CD4-positive, alpha-beta T cell treated with Interleukin-1 beta for 1 hour (primary cell): ENCODE data around the gene TNIK.
"Not testable (repeated sequence)": the region's sequence is repeated elsewhere in the genome, so short reads cannot be mapped to it uniquely, and the experiment has no call there.

Experiments used
- DNase-seq, 2 donors: peaks; one replicate each; pipeline ENCODE4 v3.0.0-alpha.2; 2020 to 2022

TNIK gene

DNA sequence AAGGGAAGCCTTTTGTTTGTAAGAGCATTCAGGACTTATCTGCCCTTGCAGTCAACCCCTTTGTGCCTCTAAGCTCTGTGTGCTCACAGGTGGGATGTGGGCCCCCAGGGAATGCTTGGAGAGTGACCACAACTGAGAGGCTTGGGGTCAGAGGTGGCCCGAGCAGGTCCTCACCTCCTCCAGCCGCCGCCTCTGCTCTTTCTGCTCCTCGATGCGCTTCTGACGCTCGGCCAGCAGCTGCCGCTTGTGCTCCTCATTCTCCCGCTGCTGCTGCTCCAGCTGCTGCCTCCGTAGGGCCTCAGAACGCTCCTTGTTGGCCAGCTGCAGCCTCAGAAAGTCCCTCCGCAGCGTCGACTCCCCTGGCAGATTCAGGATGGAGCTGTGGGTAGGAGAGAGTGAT lies 302.9 kb downstream of the TNIK start:
- no peak for DNase-seq

DNA sequence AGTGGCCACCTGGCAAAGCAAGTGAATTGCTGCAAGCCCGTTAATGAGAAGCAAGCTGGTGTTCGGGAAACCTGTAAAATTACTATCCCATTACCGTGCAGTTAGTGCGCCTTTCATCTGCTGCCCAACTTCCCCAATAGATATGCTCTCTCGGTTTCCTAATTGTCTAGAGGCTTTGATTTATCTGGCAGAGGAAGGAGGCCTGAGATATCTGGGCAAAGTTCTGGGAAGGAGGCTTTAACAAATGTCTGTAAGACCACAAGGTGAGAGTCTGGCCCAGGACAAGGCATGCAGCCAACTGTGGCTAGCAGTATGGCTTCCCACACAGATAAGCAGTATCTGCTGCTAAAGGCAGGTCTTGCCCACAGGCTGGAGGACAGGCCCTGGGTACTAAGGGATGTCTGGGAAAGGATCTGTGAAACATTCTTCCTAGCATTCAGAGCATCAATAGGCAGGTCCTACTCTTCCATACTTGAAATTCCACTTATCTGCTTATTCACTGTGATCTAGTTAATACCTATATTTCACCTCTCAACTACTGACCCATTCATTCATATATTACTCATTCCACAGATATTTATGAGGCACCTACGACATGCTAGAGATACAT lies 303.7 kb downstream of the TNIK start:
- DNase-seq, result no peak

DNA sequence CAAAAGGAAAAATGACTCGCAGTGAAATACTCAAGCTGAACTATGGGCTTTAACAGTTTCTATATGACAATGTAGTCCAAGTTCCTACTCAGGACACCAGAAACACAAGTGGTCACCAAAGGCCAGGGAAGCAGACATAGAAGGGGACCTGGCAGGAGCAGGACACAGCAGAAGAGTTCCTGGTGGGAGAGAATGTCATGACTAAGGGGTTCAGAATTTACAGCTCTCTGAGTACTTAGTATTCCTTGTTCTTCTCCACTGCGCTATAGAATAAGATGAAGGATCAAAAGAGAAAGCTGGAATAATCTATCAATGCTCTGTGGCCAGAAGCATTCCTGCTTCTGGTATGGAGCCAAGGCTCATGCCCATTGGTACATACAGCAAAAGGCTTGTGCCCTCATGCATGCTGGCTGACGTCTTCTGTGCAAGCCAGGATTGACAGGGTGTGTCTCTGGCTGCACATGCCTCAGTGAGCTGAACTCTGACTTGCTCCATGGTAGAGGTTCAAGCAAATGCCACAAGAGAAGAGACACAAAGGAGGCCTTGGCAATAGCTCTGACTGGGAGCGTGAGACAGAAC lies 305.0 kb downstream of the TNIK start:
- DNase-seq, result no peak

DNA sequence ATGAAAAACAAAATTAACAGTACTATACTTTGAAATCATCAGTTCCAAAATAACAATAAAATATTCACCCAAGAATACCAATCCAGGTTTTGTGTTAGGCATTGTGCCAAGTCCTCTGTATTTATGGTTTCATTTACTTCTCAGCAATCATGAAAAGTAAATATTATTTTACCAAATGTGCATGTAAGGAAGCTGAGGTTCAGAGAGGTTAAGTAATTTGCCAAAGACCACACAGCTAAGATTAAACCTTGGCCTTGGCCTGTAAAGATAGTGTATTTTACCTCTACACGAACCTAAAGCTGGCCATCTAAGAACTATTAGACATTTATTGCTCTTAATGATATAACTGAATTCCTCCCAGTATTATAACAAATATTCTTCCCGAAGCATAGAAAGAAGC lies 309.3 kb downstream of the TNIK start:
- no peak for DNase-seq

DNA sequence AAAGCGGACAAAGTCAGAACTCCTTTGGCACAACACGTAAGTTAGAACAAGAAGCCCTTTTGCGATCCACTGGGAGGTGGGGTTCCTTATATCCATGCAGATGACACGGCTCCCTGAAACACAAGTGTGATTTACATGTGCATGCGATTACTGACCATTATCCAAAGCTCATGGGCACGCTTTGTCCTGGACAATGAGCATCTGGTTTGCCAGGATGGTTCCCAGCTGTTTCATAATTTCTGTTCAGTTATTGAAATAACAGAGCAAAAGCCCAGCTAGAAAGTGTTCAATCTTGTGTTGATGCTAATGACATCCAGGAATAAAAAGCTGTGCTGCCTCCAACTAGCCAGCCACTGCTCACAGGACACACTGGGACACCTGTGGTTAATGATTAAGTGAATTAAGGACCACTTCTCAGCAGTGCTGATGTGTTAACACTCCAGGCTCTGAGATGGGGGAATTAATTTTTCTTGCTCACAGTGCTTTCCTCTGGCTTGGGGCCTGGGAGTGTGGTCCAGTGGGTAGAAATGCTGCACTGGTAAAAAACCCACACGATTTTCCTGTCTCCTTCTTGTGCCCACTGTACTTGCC lies 310.6 kb downstream of the TNIK start:
- DNase-seq, result no peak

DNA sequence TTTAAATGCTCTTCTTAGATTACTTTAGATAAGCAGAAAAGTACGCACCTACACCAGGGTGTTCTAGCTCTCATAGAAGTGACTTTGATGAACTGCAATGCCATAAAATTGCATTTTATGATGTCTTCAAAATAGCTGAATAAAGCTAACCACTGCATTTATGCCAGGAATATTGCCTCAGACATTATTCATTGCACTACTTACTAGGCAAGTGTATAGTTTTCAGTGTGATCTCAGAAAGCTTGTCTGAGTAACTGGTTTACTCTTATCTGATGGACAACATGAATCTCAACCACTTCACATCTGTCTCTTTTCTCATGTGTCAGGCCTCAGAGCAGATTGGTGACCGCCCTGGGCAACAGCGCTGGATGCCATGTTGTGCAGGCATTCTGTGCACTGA lies 314.4 kb downstream of the TNIK start:
- DNase-seq, result no peak

DNA sequence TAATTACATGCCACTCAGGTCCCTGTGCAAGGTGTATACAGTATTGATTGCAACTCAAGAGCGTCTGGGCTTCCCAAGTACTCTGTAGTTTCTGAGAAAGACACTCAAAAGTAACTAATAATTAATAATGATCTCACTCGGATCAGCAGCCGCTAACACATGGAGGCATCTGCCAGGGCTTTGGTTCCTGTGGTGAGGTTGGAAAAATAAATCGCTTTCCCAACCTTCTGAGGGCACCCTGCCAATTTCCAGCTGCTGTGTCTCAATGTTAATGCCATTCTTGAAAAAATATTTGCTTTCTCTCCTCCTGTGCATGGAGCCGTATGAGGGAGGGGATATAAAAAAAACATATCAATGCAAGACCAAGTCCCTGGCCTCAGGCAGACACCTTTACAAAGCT lies 317.2 kb downstream of the TNIK start:
- no peak for DNase-seq

DNA sequence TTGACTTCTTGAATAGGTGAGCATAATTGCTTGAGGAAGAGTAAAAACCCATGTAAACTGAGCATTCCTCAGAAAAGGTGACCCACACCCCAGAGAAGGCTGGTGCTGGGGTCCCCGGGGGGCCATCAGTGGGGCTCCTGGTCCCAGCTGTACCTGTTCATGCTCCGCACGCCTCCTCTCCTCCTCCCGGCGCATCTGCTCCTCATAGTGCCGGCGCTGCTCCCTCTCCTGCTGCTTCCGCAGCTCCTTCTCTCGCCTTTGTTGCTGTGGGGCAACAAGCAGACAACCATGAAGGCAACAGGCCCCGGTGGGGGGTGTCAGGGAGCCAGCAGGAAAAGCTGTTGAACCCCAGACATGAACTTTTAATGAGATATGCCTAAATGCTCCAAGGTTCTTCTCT lies 320.0 kb downstream of the TNIK start:
- no peak for DNase-seq

DNA sequence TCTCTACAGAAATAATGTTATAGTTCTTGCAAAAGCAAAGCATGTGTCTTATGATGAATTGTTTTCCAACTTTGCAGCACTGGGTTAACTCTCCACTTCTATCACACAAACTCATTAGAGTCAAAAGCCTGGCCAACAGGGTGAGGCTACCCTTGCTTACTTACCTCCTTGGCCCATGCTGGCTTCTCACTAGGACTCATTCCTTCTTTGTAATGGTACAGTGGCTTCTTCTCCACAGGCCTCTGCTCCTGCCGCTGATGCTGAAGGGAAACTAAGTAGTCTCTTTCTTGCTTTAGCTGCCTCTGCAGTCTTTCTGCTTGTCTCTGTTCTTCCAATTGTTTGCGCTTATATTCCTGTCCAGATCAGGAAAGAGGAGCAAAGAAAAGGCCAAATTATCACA lies 322.2 kb downstream of the TNIK start:
- DNase-seq, result no peak

DNA sequence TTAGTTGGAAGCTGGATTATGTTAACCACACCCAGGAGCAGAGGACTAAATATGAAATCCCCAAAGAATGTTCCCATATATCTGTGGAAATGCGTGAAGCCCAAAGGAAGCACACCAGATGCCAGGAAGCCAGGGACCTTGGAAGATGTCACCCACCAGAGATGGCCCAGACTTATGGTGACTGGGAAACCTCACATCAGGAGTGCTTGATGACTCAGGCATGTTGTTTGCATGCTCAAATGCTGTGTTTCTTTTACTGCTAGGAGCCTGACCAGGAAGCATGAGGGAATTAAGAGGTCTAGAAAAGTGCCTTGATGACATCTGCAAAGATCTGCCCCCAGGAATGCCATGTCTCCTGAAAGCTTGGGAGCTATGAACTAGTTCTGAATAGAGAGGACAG lies 324.7 kb downstream of the TNIK start:
- no peak for DNase-seq

DNA sequence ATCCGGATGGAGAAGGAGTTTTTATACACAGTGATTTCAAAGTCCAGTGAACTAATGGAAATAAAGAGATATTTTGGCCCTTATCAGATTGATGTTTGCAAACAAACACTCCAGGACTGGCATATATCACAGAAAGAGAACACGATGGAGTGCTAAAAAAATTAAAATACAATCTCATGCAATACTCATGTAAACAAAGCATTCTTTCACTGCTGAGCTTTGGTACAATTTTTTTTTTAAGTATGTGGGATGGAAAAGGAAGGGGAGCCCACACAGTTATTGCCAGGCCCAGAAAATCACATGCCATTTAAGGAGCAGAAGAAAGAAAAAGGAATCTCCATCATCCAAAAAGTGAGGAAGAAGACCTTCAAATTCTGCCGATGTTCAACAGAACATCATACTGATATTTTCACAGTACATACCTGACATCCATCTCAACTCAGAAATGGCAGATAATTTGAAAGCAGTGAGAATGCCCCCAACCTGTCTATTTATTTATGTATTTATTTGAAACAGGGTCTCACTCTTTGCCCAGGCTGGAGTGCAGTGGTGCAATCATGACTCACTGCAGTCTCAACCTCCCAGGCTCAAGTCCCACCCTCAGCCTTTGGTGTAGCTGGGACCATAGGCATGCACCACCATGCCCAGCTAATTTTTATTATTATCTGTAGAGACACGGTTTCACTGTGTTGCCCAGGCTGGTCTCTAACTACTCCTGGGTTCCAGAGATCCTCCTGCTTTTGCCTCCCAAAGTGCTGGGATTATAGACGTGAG lies 326.2 kb downstream of the TNIK start:
- DNase-seq, result no peak

DNA sequence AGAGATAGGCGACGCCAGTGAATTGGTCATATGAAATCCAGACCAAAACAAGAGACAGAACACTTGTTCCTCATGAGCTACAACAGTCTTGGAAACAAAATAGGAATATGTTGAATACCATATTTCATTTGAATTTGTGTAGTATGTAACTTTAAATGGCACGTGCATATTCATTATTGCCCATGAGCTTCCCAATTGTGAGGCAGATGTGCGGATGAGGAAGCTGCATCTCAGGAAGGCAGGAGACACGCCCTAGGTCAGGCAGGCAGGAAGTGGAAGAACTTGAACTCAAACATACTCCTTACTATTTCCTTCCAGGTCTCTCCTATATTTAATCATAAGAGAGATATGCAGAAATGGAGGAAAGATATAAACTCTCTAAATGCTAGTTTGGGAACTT lies 326.9 kb downstream of the TNIK start:
- no peak for DNase-seq

DNA sequence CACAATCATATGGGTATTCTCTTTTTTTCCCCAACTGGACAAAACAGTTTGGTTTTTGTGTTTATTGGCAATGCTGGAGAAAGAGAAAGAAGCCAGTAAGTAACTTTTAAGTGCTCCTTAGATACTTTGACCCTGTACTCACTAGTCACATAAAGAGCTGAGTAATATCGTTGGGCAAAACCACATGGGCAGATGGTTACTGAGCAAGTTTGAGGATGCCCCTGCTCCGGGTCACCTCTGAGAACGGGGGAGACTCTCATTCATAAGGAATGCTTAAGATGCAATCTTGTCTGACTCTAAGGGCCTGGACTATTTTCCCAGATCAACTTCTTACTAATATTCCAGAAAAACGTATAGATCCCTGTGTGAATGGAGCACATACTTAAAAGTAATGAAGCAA lies 327.3 kb downstream of the TNIK start:
- DNase-seq, result no peak

DNA sequence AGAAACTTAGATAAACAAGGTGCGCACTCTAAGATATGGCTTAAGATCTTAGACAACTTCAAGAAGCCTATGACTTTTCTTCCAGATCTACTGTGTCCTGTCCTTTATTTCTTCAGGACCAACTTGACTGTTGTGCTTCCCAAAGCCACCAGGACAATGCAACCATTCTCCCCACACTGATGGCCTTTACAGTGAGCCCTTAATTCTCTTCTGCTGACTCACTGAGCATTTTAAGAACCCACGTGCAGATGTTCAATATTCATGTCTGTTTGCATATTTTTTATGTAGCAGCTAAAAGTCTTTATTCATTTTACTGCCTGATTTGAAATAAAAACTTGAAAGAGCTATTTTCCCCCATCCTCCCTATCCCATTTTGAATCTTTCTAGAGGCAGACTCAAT lies 330.4 kb downstream of the TNIK start:
- DNase-seq, result no peak

DNA sequence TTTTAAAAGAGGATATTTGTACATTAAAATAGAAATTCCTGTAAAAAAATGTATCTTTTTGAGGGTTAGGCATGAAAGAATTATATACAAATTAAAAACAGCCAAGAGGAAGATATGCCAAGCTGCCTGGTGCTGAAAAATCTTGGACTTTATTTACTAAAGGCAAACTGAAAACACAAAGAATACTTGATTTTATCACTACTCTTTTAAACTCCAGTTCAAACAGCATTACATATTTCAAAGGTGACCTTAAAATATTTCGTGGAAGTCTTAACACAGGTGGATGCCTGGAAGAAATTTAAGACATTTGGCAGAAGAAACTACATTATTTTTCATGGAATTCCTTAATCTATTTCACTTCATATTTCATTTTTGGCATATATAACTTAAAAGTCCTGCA lies 332.6 kb downstream of the TNIK start:
- DNase-seq, result no peak

DNA sequence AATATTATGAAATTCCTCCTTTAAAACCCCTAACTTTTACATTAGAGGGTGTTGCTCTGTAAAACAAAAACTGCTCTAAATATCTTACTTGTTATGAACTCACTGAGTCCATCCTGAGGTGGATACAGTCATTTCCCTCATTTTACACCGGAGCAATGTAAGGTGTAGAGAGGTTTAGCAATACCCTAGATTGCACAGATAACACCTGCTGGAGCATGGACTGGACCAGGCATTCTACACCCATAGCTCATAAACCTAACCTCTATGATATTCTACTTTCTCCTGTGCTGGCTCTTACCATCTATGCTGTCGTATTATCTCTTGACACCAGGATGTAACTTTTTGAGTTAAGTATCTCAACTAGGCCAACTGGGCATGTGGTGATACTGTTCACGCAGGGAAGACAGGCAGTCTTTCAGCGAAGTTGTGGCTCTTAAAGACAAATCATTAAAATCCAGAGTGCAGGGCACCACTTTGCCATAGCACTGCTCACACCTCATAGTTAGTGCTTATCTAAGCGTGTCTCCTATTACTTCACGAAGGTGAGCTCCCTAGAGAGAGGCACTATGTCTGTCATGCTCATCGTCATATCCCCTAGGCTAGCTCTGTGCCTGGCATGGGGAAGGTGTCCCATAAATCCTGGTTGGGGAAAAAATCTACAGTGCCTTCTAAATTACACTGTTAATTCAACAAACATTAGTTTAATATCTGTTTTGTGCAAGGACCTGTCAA lies 333.6 kb downstream of the TNIK start:
- DNase-seq, result no peak

DNA sequence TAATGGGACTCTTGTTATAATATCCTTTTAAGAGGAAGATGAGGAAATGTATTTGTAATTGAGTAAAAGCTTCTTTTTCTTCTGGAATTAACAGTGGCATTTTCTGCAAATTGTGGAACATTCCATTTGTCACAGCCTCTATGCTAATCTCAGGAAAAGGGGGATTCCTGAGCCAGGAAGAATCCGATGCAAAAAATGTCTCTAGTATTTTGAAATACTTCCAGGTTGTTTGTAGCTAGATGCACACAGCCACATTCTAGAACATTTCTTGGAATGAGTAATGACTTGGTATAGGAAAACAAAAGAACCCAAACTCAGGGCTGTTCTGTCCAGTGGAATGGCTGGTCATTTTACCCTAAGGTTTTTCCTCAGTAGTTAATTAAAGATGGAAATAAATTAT lies 335.2 kb downstream of the TNIK start:
- no peak for DNase-seq

DNA sequence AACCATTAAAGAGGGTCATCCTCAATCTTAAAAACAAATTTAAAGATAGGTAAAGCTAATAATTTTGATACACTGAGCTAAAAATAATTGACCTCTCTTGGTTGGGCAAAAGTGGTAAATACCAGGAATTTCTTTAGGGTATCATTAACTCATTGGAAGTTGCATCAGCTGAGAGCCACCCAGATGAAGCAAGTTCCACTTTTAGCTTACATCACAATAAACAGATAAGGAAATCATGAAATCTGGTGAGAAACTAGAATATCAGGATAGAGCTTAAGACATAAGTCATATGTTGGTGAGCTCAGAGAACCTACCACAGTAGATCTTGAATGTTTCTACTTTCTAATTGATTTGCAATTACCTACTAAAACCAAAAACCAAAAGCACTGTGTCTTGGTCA lies 336.3 kb downstream of the TNIK start:
- no peak for DNase-seq

DNA sequence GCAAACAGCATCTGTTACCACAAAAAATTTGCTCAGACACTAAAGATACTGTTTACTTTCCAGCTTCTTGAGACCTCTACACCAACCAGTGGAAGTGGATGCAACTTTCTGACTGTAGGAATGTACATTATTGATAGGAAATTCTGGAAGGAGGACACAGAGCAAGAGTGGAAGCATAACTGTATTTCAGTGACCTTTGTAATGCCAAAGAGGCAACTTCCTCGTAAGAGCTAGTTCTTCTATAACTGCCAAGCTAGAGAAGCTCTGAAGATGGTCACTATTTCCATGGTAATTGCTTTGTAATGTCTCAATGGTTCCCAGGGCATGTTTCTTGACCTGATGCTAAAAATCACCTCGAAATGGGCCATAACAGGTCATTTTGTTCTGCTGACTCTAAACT lies 337.3 kb downstream of the TNIK start:
- no peak for DNase-seq

DNA sequence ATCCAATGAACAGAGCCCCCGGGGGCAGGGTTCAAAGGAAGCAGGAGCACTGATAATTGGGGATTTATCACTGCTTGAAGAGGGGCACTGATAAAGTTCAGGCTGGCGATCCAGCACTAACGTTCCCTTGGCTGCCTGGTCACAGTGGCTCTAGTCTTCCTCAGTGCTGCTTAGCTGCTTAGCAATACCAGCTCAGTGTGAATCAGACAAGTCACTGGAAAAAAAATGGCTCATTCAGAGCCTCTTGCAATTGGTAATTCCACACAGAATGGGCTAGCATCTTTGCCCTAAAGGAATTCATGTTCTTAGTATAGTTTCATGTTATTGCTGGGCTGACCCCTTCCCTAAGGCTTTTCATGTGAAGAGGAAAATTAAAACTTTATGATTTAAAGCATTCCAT lies 338.0 kb downstream of the TNIK start:
- DNase-seq, result no peak

DNA sequence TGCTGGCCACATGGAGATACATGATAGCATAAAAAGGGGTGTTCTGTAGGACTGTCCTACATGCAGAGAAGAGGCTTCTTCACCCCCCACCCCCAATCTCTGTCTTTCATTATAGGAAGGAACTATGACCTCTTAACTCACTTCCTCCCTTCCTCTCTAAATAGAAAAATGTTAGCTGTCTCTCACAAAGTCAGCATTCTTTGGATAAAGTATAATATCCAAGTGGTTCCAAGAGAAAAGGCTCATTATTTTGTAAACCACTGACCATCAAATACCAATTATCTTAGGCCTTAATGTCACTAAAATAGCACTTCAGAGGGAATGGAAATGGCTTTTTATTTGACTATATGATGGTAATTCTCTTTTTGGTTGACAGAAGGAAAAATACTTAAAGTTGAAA lies 338.4 kb downstream of the TNIK start:
- no peak for DNase-seq

DNA sequence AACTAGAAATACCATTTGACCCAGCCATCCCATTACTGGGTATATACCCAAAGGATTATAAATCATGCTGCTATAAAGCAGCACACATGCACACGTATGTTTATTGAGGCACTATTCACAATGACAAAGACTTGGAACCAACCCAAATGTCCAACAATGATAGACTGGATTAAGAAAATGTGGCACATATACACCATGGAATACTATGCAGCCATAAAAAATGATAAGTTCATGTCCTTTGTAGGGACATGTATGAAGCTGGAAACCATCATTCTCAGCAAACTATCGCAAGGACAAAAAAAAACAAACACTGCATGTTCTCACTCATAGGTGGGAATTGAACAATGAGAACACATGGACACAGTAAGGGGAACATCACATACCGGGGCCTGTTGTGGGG lies 340.8 kb downstream of the TNIK start:
- DNase-seq, result not testable (repeated sequence)

DNA sequence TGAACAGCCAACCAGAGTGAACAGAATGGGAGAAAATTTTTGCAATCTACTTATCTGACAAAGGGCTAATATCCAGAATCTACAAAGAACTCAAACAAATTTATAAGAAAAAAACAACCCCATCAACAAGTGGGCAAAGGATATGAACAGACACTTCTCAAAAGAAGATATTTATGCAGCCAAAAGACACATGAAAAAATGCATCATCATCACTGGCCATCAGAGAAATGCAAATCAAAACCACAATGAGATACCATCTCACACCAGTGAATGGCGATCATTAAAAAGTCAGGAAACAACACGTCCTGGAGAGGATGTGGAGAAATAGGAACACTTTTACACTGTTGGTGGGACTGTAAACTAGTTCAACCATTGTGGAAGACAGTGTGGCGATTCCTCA lies 341.2 kb downstream of the TNIK start:
- DNase-seq, result not testable (repeated sequence)
